Stimulated activated CD4-positive, alpha-beta T cell treated with anti-CD3 and anti-CD28 coated beads, TNF-alpha, amount 100 ng/mL, for 4 hours (primary cell): Measurements from ENCODE around the gene PSMD3.
"Not testable (repeated sequence)": the region's sequence is repeated elsewhere in the genome, so short reads cannot be mapped to it uniquely, and the experiment has no call there.

ENCODE experiments used
- DNase-seq, 3 experiments: peaks; one replicate each; pipeline ENCODE4 v3.0.0-alpha.2; 2020; ENCODE audit warnings: low read depth in 3 of 3

The PSMD3 gene

DNA sequence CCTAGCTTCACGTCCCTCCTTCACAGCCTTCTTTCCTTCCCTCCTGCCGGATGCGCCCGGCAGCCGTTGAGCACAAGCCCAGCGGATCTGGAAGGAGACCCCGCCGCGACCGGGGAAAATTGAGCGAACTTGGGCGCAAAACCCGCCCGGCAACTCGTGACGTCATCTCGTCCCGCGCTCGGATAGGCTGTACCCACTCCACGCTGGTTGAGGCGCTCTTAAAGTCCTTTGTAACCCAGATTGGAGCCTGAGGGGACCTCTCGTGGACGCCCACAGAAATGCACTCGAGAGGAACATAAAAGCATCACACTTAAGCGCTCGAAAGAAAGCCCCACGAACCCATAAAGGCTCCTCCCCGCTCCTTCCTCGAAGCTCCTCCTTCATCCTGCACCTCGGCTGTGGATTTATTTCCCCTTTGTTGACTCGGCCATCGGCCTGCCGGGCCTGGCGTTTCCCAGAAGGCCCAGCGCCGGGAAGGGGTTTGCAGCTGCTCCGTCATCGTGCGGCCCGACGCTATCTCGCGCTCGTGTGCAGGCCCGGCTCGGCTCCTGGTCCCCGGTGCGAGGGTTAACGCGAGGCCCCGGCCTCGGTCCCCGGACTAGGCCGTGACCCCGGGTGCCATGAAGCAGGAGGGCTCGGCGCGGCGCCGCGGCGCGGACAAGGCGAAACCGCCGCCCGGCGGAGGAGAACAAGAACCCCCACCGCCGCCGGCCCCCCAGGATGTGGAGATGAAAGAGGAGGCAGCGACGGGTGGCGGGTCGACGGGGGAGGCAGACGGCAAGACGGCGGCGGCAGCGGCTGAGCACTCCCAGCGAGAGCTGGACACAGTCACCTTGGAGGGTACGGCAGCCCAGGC, at the start of gene PSMD3:
Gene PSMD3 (plus strand): TSS at position 457 of the 856 bp plus-strand sequence. CDS start 164 bp downstream, at position 621.
- peak; percentile 90 to 96 (median 95) for DNase-seq

DNA sequence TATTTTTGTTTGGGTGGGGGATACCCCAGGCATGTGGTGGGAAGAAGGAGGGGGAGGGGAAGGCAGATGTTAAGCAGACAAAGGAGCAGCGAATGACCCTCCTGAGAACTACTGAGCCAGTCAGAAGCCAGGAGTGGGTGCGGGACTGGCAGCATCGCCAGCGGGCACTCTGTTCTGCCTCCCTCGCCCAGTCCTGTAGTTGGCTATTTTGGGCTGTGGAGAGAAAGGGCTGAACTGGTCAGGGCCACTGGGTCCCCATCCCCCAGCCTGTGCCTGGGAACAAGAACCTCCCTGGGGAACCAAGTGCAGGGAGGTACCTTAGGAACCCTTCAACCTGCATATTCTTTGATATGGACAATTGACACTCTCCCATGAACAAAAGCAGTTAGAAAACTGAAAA, 46.7 kb upstream of the PSMD3 start:
- no peak for DNase-seq

DNA sequence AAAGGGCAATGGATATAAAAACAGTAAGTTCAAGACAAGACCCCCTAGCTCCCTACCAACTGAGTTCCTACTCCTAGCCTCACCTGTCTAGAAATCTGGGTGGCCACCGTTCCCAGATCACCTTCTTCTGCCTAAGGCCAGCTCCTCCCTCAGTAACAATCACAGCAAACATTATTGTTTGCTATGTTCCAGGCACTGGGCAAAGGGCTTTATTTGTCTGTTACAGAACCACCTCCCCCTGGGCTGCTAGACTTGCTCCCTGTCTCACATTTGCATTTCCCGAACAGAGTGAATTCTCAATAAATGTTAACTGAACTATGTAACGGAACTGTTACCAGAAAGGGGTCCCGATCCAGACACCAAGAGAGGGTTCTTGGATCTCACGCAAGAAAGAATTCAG, 46.3 kb upstream of the PSMD3 start:
- DNase-seq = no peak

DNA sequence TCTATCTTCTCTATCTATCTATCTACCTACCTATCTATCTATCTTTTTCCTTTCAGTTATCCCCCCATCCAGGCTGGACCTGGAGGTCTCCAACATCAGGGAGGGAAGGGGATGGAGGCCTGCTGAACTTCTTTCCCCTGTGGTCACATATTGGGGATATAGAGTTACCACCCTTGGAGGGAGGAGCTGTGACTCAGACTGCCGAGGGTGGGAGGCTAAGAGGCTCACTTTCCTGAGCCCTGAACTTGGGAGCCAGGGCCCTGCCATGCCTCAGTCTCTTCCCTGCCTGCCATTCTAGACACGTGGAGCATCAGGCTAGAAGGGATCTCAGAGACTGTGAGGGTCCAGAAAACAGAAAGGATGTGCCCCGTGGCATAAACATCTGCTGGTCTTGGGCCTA, 44.7 kb upstream of the PSMD3 start:
- DNase-seq = no peak

DNA sequence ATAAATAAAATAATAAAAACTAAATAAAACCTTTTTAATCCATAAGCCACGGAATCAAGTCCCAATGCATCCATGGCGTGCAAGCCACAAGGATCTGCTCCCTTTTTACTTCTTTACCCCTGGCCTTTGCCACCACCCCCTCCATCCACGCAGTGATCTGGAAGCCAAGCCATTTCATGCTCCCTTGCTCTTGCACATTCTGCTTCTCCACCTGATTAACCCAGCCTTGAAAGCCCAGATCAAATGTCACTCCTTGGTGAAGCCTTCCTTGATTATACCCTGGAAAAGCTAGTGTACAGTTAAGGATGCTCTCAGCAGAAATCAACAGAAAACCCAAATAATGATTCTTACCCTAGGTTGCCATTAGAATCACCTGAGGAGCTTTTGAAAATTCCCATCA, 43.2 kb upstream of the PSMD3 start:
- DNase-seq = no peak

DNA sequence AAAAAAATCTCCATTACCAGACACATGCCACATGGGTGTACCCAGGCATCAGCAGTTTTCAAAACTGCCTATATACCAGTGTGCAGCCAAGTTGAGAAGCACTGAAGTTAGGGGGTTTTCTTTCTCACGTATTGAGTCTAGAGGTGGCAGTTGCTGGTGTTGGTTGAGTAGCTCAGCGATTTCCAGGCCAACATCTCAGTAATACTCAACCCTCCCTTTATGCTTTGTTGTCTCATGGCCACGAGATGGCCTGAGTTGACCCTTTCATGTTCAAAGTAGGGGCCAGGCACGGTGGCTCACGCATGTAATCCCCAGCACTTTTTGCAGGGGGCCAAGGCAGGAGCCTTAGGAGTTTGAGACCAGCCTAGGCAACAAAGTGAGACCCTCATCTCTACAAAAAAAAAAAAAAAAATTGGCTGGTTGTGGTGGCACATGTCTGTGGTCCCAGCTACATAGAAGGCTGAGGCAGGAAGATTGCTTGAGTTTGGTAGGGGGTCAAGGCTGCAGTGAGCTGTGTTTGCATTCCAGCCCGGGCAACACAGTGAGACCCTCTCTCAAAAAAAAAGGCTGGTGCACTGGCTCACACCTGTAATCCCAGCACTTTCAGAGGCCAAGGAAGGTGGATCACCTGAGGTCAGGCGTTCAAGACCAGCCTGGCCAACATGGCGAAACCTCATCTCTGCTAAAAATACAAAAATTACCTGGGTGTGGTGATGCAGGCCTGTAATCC, 42.3 kb upstream of the PSMD3 start:
- DNase-seq = no peak

DNA sequence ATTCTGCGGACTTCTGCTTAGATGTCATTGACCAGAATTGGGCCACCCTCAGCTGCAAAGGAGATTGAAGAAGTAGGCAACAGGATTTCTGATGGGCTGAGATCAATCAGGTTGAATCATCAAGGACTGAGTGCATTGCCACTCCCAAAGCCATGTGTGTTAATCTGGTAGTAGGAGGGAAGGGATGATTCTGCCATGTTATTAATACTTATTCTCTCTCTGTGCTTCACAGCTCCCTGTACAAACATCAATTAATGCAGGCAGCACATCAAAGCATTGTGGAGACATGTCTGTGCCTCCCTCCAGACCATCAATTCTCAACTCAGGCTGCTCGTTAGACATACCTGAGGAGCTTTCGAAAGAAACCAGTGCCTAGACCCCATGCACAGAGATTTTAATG, 41.5 kb upstream of the PSMD3 start:
- DNase-seq = no peak

DNA sequence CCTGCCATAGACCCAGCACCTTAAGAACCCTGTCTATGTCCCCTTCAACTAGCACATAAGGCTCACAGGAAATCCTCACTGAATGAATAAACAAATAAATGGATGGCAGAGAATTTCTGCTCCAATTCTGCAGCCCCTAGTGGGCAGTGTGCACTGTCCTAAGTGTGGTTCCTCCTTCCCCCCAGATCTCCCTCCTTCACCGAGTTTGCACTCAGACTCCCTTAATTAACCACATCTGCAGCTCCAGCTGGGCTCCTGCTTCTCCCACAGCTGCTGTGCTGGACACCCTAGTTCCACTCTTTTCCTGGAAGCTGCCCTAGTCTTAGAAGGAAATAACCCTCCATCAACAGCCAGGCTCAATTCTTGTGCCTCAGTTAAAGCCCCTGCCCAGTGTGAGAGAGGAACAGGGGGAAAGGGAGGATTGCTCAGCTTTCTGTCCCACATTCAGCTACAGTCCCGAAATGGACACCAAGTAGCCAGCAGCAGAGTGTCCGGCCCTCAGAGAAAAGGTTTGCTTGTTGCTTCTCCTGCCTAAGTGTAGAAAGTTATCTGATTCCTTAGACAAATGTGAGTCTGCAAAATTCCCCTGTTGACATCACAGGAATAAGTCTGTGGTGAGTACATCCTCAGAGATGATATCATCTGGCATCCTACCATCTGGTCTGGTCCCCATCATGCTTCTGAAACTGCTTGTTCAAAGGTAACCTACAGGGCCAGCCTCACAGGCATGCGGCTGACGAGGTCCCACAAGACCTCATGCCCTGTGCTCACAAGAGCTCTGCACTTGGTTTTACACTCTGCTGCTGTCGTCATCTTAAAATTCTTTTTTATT, 40.8 kb upstream of the PSMD3 start:
- no peak for DNase-seq

DNA sequence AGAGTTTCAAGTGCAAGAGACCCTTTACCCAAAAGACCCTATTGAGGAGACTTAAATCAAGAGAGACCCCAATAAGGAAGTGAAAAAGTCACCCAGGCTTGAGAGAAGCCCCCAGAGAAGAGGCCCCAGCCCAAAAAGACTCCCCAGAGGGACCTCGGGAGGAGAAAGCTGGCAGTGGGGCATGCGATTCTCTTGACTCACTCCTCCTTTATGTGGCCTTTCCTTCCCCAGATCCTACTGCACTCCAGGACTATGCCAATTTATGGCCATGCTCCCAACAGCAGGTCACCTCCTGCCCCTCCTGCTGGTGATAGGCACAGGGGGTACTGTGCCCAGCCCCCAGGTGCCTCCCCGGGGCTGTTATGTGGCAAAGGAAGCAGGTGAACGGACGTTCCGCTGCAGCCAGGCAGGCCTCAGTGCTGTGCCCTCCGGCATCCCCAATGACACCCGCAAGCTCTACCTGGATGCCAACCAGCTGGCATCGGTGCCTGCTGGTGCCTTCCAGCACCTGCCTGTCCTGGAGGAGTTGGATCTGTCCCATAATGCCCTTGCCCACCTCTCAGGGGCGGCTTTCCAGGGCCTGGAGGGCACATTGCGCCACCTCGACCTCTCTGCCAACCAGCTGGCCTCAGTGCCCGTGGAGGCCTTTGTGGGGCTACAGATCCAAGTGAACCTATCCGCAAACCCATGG, 36.8 kb upstream of the PSMD3 start:
- DNase-seq = no peak

DNA sequence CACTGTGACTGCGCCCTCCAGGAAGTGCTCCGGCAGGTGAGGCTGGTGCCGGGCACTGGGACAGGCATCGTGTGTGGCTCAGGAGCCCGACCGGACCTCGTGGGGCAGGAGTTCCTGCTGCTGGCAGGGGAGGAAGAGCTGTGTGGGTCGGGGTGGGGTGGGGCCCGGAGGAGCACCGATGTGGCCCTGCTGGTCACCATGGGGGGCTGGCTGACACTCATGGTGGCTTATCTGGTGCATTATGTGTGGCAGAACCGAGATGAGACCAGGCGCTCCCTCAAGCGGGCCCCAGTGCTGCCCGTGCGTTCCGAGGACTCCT, 36.3 kb upstream of the PSMD3 start:
- DNase-seq = no peak

DNA sequence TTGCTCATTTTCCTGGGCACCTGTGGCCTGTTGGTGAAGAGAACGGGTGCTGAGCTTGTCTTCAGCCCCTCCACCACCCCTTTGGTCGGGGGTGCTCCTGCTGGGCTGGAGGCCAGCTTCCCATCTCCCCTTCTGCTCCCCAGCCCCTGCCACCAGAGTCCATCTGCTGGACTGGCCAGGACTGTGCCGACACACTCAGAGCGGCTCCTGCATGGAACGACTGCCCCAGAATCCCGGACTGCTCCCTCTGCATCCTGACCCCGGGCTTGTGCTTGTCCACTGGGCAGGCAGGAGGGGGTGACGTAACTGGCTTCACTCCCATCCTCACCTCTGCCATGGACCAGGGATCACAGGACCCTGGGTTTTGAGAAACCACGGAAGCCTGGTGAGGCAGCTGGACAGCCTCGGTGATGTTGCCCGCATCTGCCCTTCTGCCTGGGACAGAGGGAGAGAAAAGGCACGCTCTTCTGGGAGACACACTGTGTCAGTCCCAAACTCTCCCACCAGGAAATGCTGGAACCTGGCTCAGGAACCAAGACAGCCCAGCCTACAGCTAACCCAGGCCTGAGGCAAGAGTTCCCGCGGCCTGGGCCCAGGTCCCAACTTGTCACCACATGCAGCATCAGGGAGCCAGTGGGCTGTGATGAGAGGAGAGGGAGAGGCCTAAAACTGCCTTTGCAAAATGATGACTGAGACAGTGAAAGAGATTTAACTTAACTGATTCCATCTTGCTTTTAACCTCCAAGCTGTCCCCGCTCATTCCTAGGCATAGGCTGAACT, 33.9 kb upstream of the PSMD3 start:
- no peak for DNase-seq

DNA sequence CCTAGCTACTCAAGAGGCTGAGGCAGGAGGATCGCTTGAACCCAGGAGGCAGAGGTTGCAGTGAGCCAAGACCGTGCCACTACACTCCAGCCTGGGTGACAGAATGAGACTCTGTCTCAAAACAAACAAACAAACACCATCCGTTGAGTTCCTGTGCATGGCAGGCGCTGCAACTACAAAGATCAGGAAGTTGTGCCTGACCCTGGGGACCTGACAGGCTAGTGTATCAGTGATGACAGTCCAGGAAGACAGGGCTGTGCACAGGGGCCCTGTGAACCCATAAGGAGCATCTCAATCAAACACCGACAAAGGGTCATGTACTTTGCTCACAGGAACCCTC, 32.1 kb upstream of the PSMD3 start:
- not testable (repeated sequence) for DNase-seq

DNA sequence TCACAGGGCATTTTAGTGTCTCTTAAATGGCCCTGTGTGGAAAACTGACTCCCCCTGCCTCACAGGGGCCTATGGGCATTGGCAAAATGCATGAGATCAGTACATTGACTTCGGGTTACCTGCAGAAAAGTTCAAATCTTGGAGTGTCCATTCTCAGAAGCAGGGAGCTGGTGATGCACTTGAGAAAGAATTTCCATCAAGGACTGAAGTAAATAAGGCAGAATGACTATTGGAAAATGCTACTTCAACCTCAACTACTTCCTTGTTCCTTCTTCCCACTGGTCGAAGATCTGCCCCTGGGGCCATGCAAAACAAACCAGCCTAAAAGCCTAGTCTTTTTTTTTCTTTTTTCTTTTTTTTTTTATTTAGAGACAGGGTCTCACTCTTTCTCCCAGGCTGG, 31.6 kb upstream of the PSMD3 start:
- DNase-seq = no peak

DNA sequence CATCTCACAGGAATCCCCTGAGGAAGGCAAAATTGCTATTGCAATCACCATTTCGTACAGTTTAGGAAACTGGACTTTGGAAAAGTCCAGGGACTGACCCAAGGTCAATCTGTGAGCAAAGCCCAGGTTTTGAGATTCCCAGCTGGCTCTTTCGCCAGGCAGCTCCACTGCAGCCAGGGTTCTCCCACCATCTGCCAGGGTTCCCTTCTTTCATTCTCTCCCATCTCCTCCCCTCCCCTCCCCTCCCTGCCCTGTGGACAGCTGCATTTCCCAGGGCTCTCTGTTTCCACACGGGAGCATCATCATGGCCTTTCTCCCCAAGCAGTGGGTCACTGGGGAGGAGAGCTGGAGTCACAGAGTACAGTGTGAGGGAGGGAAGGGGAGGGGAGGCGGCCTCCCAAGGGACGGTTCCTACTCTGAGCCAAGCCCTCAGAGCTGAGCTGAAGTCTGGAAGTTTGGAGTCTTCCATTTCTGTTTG, 29.7 kb upstream of the PSMD3 start:
- no peak for DNase-seq

DNA sequence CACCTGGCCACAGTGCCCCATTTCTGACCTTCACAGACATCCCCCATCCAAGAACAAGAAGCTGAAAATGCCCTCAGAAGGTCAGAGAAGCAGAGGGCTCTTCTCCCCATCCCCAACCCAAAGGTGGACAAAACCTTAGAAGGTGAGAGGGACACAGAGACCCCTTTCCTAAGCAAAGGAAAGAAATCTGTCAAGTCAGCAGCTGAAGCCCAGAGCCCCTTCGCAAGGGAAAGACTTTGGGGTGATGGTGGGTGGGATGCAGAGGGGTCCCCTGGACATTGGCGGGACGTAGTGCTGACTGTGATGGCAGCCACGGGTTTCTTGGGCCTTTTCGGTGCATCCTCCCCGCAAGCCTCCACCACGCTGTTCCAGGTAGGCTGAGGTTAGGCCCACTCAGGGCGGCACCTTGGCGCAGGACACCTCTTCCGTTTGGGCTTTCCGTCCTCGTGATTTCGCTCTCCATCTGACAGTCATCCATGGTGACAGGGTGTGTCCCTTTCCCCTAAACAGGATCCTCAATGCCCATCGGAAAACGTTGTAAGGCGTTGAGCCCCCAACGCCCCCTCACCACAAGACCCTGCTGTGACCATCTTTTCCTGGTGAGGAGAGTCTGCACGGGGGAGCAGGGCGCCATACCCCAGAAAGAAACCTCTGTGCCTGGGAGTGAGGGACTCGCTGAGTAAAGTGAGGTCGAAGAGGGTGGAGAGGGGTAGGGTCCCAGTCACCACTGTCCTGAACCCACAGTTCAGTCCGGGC, 28.5 kb upstream of the PSMD3 start:
- DNase-seq = no peak

DNA sequence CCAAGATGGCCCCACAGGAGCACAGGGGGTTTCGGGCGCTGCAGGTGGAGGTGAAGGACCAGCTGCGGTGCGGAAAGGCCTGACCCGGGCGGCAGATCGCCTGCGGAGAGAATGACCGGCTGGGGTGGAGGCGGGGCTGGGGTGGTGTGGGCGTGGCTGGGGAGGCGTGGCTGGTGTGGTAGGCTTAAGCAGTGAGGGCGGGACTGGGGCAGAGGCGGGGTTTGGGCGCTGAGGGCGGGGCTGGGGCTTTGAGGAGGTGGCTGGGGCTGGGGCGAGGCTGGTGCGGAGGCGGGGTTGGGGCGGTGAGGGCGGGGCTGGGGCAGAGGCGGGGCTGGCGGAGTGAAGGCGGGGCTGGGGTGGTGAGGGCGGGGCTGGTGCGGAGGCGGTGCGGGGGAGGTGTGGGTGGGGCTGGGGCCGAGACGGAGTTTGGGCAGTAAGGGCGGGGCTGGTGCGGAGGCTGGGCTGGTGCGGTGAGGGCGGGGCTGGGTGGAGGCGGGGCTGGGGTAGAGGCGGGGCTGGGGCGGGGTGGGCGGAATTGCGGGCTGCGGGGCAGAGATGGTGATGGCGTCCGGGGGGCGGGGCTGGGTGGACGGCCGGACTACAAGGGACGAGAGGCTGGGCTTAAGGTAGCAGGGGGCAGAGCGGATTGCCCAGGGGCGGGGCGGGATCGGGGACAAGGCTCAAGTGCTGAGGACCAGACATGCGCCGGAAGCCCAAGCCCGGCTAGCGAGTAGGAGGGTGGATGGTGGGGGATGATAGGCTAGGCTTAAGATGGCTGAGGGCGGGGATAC, 27.7 kb upstream of the PSMD3 start:
- peak; percentile 80 to 97 (median 92) for DNase-seq

DNA sequence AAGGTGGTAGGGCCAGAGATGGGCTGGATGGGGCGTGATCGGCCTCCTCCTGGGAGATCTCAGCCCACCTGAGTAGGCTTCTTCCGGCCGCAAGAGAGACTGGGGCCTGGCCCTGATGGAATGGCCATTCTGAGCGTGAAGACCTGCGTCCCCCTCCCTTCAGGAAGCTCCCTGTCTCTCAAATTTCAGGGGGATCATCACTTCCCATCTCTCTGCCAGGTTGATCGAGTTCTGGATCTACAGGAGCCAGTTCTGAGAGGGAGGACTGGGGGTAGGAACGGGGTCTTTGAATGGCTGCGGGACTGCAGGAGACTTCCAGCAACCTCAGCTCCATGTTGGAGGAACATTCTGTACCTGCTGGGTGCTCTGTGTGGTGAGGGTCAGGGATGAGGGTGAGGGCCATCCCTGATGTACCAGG, 27.1 kb upstream of the PSMD3 start:
- DNase-seq = no peak

DNA sequence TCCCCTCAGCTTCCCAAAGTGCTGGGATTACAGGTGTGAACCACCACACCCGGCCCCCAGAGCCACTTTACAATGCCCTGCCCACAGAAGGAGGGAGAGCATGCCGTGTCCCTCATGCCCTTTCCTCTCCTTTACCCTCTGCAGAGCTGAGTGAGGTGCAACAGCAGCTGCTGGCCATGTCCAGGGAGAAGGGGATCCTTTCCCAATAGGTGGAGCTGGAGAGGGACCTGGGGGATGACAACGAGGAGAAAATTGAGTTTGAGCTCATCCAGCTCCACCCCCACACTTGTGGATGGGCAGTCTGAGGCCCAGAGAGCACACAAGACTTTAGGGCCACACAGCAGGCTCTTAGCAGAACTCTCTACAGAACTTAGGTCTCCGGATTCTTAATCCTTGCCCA, 25.7 kb upstream of the PSMD3 start:
- no peak for DNase-seq

DNA sequence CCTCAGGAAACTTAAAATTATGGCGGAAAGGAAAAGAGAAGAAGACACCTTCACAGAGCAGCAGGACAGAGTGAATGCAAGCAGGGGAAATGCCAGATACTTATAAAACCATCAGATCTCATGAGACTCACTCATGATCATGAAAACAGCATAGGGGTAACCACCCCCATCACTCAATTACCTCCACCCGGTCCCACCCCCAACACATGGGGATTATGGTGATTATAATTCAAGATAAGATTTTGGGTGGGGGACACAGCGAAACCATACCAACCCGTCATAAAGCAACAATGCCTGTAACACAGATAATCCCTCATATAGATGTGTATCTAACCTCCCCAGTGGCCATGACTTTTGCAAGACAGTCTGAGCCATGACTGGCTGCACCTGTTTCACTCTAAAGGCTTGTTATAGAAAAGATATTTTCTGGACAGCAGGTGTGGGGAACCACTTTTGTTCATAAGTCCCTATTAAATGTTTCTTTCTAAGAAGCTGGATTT, 24.8 kb upstream of the PSMD3 start:
- no peak for DNase-seq
